SIG-M5 (cell line): Measurements from ENCODE around the gene SOCS7.
"Not testable (repeated sequence)": the region's sequence is repeated elsewhere in the genome, so short reads cannot be mapped to it uniquely, and the experiment has no call there.

Experiments used
- DNase-seq: peaks from one replicate; lab custom pipeline; 2025; lab: John Stamatoyannopoulos, UW

Gene SOCS7

GRCh38 chr17:38421871-38422827 lies 70.5 kb downstream of the SOCS7 start:
- no peak for DNase-seq

GRCh38 chr17:38424297-38424972 lies 72.8 kb downstream of the SOCS7 start:
- DNase-seq = no peak

GRCh38 chr17:38425031-38425430 lies 73.4 kb downstream of the SOCS7 start:
- no peak for DNase-seq

GRCh38 chr17:38425744-38426143 lies 74.1 kb downstream of the SOCS7 start:
- DNase-seq = no peak

GRCh38 chr17:38426441-38426840 lies 74.8 kb downstream of the SOCS7 start:
- DNase-seq = no peak

- no peak for DNase-seq
Measured at GRCh38 chr17:38427160-38427949, 75.7 kb downstream of the SOCS7 start.

- DNase-seq = no peak
Measured at GRCh38 chr17:38428112-38428642, 76.5 kb downstream of the SOCS7 start, which contains the start of gene ARHGAP23. Gene ARHGAP23 (plus strand): TSS chr17:38428464. CDS start chr17:38428486, 22 bp downstream.

- no peak for DNase-seq
Measured at GRCh38 chr17:38428643-38429371, 77.2 kb downstream of the SOCS7 start.

GRCh38 chr17:38429476-38430100 lies 77.9 kb downstream of the SOCS7 start:
- no peak for DNase-seq

- DNase-seq = no peak
Measured at GRCh38 chr17:38430316-38430715, 78.7 kb downstream of the SOCS7 start.

- no peak for DNase-seq
Measured at GRCh38 chr17:38430822-38431221, 79.2 kb downstream of the SOCS7 start.

- DNase-seq = no peak
Measured at GRCh38 chr17:38431346-38432145, 79.9 kb downstream of the SOCS7 start.

GRCh38 chr17:38434178-38434665 lies 82.6 kb downstream of the SOCS7 start:
- no peak for DNase-seq

GRCh38 chr17:38435795-38436194 lies 84.2 kb downstream of the SOCS7 start:
- no peak for DNase-seq

- DNase-seq = no peak
Measured at GRCh38 chr17:38436386-38436785, 84.7 kb downstream of the SOCS7 start.

- not testable (repeated sequence) for DNase-seq
Measured at GRCh38 chr17:38437313-38437712, 85.7 kb downstream of the SOCS7 start.

- DNase-seq = no peak
Measured at GRCh38 chr17:38439436-38439835, 87.8 kb downstream of the SOCS7 start.

GRCh38 chr17:38440614-38441397 lies 89.2 kb downstream of the SOCS7 start:
- no peak for DNase-seq
